H1 (cell line): ENCODE results near the gene RASSF5. TPM values are rescaled to one million over a fixed set of nuclear protein-coding genes. Genes with fewer than 3 reads are reported as not detected.

Experiments
- CTCF ChIA-PET: fragments of 300-600 bp; sonication (Branson Sonifier 250); formaldehyde crosslinking; loops from one replicate; lab custom pipeline; 2021; ENCODE audit not compliant: partially characterized antibody; lab: Charles Lee
- POLR2A ChIA-PET: fragments of 300-600 bp; sonication (Branson Sonifier 250); formaldehyde crosslinking; loops from one replicate; lab custom pipeline; 2021; ENCODE audit warnings: inconsistent platforms; ENCODE audit not compliant: partially characterized antibody; lab: Charles Lee
- DNase-seq, 2 experiments: peaks; one replicate each; pipeline versions ENCODE4 v3.0.0 to v3.0.0-alpha.2; 2010 to 2022; ENCODE audit warnings: low spot score in 2 of 2, low read depth in 1 of 2, mixed read lengths in 1 of 2
- FAIRE-seq: peaks from 2 replicates; lab custom pipeline; 2011; peaks lifted over from hg19 to GRCh38; lab: Jason Lieb, UNC
- H2AFZ ChIP-seq: 2 replicates; pipeline ENCODE4 v1.8.1; 2012; ENCODE audit warnings: low read length, inconsistent platforms
- H2AK5ac ChIP-seq: 2 replicates; pipeline ENCODE4 v1.6.1; 2013; ENCODE audit warnings: low read depth, low read length
- H2BK120ac ChIP-seq: replicated peaks from 2 replicates; pipeline ENCODE3; 2013; ENCODE audit warnings: low read depth, low read length, inconsistent platforms
- H2BK12ac ChIP-seq: 2 replicates; pipeline ENCODE4 v1.6.1; 2013; ENCODE audit warnings: low read depth, low read length
- H2BK15ac ChIP-seq: 2 replicates; pipeline ENCODE4 v1.6.1; 2013; ENCODE audit warnings: low read length
- H2BK20ac ChIP-seq: 2 replicates; pipeline ENCODE4 v1.6.1; 2013; ENCODE audit warnings: low read length
- H2BK5ac ChIP-seq: 2 replicates; pipeline ENCODE4 v1.6.1; 2013; ENCODE audit warnings: low read depth, low read length
- H3K14ac ChIP-seq: 2 replicates; pipeline ENCODE4 v1.6.1; 2013; ENCODE audit warnings: inconsistent platforms; ENCODE audit not compliant: insufficient read length
- H3K18ac ChIP-seq: 2 replicates; pipeline ENCODE4 v1.6.1; 2013; ENCODE audit warnings: low read length; ENCODE audit errors: extremely low read depth
- H3K23ac ChIP-seq: 2 replicates; pipeline ENCODE4 v1.6.1; 2013; ENCODE audit warnings: inconsistent platforms; ENCODE audit not compliant: insufficient read length
- H3K23me2 ChIP-seq: 2 replicates; pipeline ENCODE4 v1.6.1; 2013; ENCODE audit warnings: low read depth, low read length
- H3K27ac ChIP-seq: 2 replicates; pipeline ENCODE4 v1.6.1; 2011; ENCODE audit warnings: low read depth, low read length, inconsistent platforms
- H3K27me3 ChIP-seq, 4 experiments: replicated peaks in 1 of 4; 1 replicate in 1 of 4; 2 replicates in 3 of 4; pipeline versions ENCODE4 v1.6.1 to v1.8.1; 2011 to 2013; ENCODE audit warnings: low read length in 3 of 4, mild to moderate bottlenecking in 3 of 4, inconsistent platforms in 2 of 4, mixed read lengths in 2 of 4, moderate library complexity in 1 of 4; ENCODE audit not compliant: control insufficient read depth in 3 of 4, insufficient read depth in 3 of 4; ENCODE audit errors: extremely low read depth in 1 of 4
- H3K36me3 ChIP-seq, 4 experiments: 2 replicates each; pipeline versions ENCODE4 v1.6.1 to v1.8.1; 2011 to 2013; ENCODE audit warnings: mild to moderate bottlenecking in 4 of 4, low read length in 3 of 4, moderate library complexity in 2 of 4, control low read depth in 1 of 4, inconsistent platforms in 1 of 4; ENCODE audit not compliant: insufficient read depth in 4 of 4, control insufficient read depth in 2 of 4
- H3K4ac ChIP-seq: replicated peaks from 2 replicates; pipeline ENCODE3; 2013; ENCODE audit warnings: low read length, low read depth, mixed read lengths, inconsistent platforms; ENCODE audit not compliant: insufficient read length
- H3K4me1 ChIP-seq, 4 experiments: replicated peaks in 1 of 4; 1 replicate in 1 of 4; 2 replicates in 3 of 4; pipeline versions ENCODE4 v1.6.1 to v1.8.1; 2011 to 2013; ENCODE audit warnings: low read length in 3 of 4, inconsistent platforms in 2 of 4, mixed read lengths in 1 of 4; ENCODE audit not compliant: insufficient read depth in 4 of 4, control insufficient read depth in 3 of 4
- H3K4me2 ChIP-seq, 2 experiments: 2 replicates each; pipeline versions ENCODE4 v1.6.1 to v1.8.1; 2011 to 2013; ENCODE audit warnings: low read depth in 2 of 2, low read length in 2 of 2, control low read depth in 1 of 2, inconsistent platforms in 1 of 2, mild to moderate bottlenecking in 1 of 2; ENCODE audit not compliant: insufficient read depth in 1 of 2
- H3K4me3 ChIP-seq, 4 experiments: fragments of 200-600, 300-600 bp in 1 of 4; sonication (generic), shearing (Covaris generic), sonication (Bioruptor Twin) in 1 of 4; 2 replicates each; pipeline versions ENCODE4 v1.5.1 to v1.8.1; 2011 to 2016; ENCODE audit warnings: low read length in 4 of 4, low read depth in 3 of 4, control low read depth in 2 of 4, inconsistent platforms in 2 of 4, mild to moderate bottlenecking in 2 of 4, mixed read lengths in 1 of 4, moderate library complexity in 1 of 4; ENCODE audit not compliant: insufficient read depth in 2 of 4; ENCODE audit errors: extremely low read depth in 1 of 4
- H3K56ac ChIP-seq: replicated peaks from 2 replicates; pipeline ENCODE3; 2013; ENCODE audit warnings: low read depth, mild to moderate bottlenecking, mixed read lengths, low read length, inconsistent platforms; ENCODE audit not compliant: insufficient read length
- H3K79me1 ChIP-seq: 2 replicates; pipeline ENCODE4 v1.6.1; 2013; ENCODE audit warnings: low read depth, low read length, control low read depth
- H3K79me2 ChIP-seq, 2 experiments: 2 replicates each; pipeline versions ENCODE4 v1.6.1 to v1.8.1; 2012 to 2013; ENCODE audit warnings: low read length in 2 of 2, mild to moderate bottlenecking in 2 of 2, inconsistent platforms in 1 of 2; ENCODE audit not compliant: insufficient read depth in 2 of 2, control insufficient read depth in 1 of 2
- H3K9ac ChIP-seq, 4 experiments: replicated peaks in 1 of 4; 1 replicate in 1 of 4; 2 replicates in 3 of 4; pipeline versions ENCODE4 v1.6.1 to v1.8.1; 2011 to 2013; ENCODE audit warnings: low read depth in 3 of 4, low read length in 3 of 4, control low read depth in 2 of 4, mild to moderate bottlenecking in 2 of 4, moderate library complexity in 2 of 4, inconsistent platforms in 1 of 4; ENCODE audit errors: extremely low read depth in 1 of 4
- H3K9me3 ChIP-seq, 2 experiments: 2 replicates each; pipeline versions ENCODE4 v1.6.1 to v1.8.1; 2012 to 2013; ENCODE audit warnings: mild to moderate bottlenecking in 2 of 2, moderate library complexity in 2 of 2, control low read depth in 1 of 2, inconsistent platforms in 1 of 2, low read depth in 1 of 2, low read length in 1 of 2, mixed read lengths in 1 of 2; ENCODE audit not compliant: insufficient read depth in 2 of 2
- H4K20me1 ChIP-seq, 2 experiments: replicated peaks in 1 of 2; 2 replicates each; pipeline versions ENCODE3 to v1.8.1; 2011 to 2013; ENCODE audit warnings: inconsistent platforms in 2 of 2, low read length in 2 of 2, mild to moderate bottlenecking in 1 of 2; ENCODE audit not compliant: insufficient read depth in 2 of 2, control insufficient read depth in 1 of 2
- H4K5ac ChIP-seq: 2 replicates; pipeline ENCODE4 v1.6.1; 2013; ENCODE audit warnings: low read length, low read depth, mixed read lengths, inconsistent platforms; ENCODE audit not compliant: insufficient read length
- H4K8ac ChIP-seq: 2 replicates; pipeline ENCODE4 v1.8.0; 2013; ENCODE audit warnings: mild to moderate bottlenecking, moderate library complexity, low read length, inconsistent platforms; ENCODE audit not compliant: insufficient read depth; ENCODE audit errors: extremely low read depth
- H4K91ac ChIP-seq: replicated peaks from 2 replicates; pipeline ENCODE3; 2013; ENCODE audit warnings: low read length, mixed read lengths, inconsistent platforms; ENCODE audit not compliant: insufficient read length
- EGR1 ChIP-seq: IDR thresholded peaks from 2 replicates; pipeline ENCODE4 v1.6.1; 2011; ENCODE audit warnings: low read depth, low read length, borderline replicate concordance
- RAD21 ChIP-seq, 2 experiments: IDR thresholded peaks in 1 of 2; conservative IDR thresholded peaks in 1 of 2; 2 replicates each; pipeline ENCODE4 v1.6.1; 2011; ENCODE audit warnings: low read depth in 2 of 2, low read length in 2 of 2, improper control_type of control experiment in 1 of 2, inconsistent platforms in 1 of 2, mild to moderate bottlenecking in 1 of 2, moderate library complexity in 1 of 2
- WGBS, 2 experiments: shearing (Covaris generic) in 1 of 2; methylation state at CpG; one replicate each; pipeline versions ENCODE4 v1.1.6 to v1.1.7; 2013 to 2015; ENCODE audit warnings: low lambda C conversion rate in 2 of 2, mixed read lengths in 2 of 2, inconsistent platforms in 1 of 2, low coverage in 1 of 2, missing lambda C conversion rate in 1 of 2; ENCODE audit not compliant: insufficient replicate concordance in 2 of 2, insufficient coverage in 1 of 2, insufficient read length in 1 of 2; ENCODE audit errors: extremely low coverage in 1 of 2, missing lambda C conversion rate in 1 of 2; 5-methylcytosine and 5-hydroxymethylcytosine counted together
- polyA plus RNA-seq, 7 experiments: library from polyadenylated mRNA; depleted of rRNA in 3 of 7; stranded (reverse) in 5 of 7; unstranded in 2 of 7; fragments of >200 nt in 5 of 7; fragments of 200-250 nt in 2 of 7; gene quantifications; 1 replicate in 5 of 7; 2 replicates in 1 of 7; 4 replicates in 1 of 7; pipeline versions ENCODE4 v1.2.1 to v1.2.3, GENCODE V29; 2011 to 2013; ENCODE audit warnings: missing spikeins in 2 of 7, mixed read lengths in 2 of 7
- total RNA-seq: library from RNA; stranded (reverse); fragmentation: NEBNext Ultra II Directional; extraction: Animal tissue kit (Norgen Biotek cat#: 25700); gene quantifications from 2 replicates; pipeline ENCODE4 v1.2.1, GENCODE V29; 2021
- TF ChIP-seq, protein P1 (sequence below), 3 experiments: IDR thresholded peaks; 1 replicate in 2 of 3; 2 replicates in 1 of 3; pipeline versions ENCODE4 v1.5.1 to v1.6.1; 2011; ENCODE audit warnings: low read length in 3 of 3, mild to moderate bottlenecking in 3 of 3, inconsistent platforms in 2 of 3, low read depth in 1 of 3, moderate library complexity in 1 of 3; ENCODE audit not compliant: insufficient read depth in 1 of 3; ENCODE audit errors: control extremely low read depth in 1 of 3

Gene RASSF5
- total and polyA plus RNA-seq, 2 of the 8 experiments (the other 6 are each of a cell fraction or from before 2014, with no cell fraction given) = 0.82 to 1.8 TPM

DNA sequence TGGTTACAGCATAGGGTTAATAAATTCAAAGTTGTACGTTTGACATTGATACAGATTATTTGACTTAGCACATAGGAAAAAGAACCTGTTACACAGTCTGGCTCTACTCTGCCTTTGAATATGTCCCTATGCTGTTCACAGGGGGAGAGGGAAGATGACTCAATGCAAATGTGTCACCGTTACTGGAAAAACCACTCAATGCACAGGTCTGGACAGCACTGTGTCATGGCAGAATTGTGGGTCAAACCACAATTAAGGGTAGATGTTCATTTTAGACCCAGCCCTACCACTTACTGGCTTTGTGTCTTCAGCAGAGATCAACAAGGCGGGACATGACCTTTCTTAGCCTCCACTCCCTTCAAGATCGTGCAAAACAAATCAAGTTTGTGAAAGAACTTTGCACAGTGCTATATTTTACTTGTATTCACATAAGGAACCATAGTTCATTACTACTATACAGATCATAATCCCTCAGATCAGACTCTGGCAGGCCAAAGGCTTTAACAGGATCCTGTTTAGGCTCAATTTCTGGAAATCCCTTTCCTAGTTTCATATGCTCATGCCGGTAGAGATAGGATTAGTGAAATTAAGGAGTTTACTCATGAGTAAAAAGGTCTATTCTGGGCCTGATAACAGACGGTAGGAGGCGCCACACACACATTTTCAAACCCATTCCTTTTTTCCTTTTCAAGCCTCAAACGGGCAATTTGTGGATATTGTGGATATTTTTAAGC is 82.9 kb downstream of the RASSF5 start:
- H3K23ac ChIP-seq = no peak overlapping the region
- no peaks in the 10 kb centered on the region for H3K23me2 ChIP-seq
- H2AFZ ChIP-seq = no peak overlapping the region
- H3K4me2 ChIP-seq = no peak overlapping the region
- no peak overlapping the region for H2BK20ac ChIP-seq
- no peak overlapping the region for H3K9ac ChIP-seq
- H3K4me3 ChIP-seq = no peak overlapping the region
- no peak overlapping the region for H2AK5ac ChIP-seq
- POLR2A ChIA-PET = no interaction called here
- H3K79me1 ChIP-seq = no peaks in the 10 kb centered on the region
- no peak overlapping the region for H4K91ac ChIP-seq
- no peak overlapping the region for H2BK15ac ChIP-seq
- WGBS, 2 experiments = 69% methylated on average over 8 of the region's 8 CpGs; no CpG with 5 or more reads in 1 of the 2 experiments
- no peak overlapping the region for H3K27ac ChIP-seq
- CTCF ChIA-PET = interaction anchor here (1.0 to 16.9 kb wide), 7 partner anchors 11 to 100 kb away, joined by 3 to 298 read pairs (median 23); no protein-coding TSS in a partner anchor
- H3K56ac ChIP-seq = no peak overlapping the region
- H3K36me3 ChIP-seq = peaks cover 0 to 18% (median 9%) of the 10 kb centered on the region in 4 experiments; a peak in 7 of 8 replicates
- H2BK5ac ChIP-seq = no peak overlapping the region
- H4K5ac ChIP-seq = no peak overlapping the region
- H3K9me3 ChIP-seq = no peaks in the 10 kb centered on the region
- no peaks in the 10 kb centered on the region for H4K20me1 ChIP-seq
- H3K4ac ChIP-seq = no peak overlapping the region
- H4K8ac ChIP-seq = no peak overlapping the region
- H2BK12ac ChIP-seq = no peak overlapping the region
- H3K14ac ChIP-seq = no peak overlapping the region
- TF ChIP-seq EGR1 (no peak), RAD21 (IDR thresholded peaks at IDR 0.05 in 1 of 2, conservative IDR thresholded peaks at IDR 0.05 in 1 of 2; ENCODE audit: low read depth in 2 of 2, low read length in 2 of 2) (peak; percentile 40 to 54; a peak in 3 of 4 replicates)
- TF ChIP-seq, protein P1, sequence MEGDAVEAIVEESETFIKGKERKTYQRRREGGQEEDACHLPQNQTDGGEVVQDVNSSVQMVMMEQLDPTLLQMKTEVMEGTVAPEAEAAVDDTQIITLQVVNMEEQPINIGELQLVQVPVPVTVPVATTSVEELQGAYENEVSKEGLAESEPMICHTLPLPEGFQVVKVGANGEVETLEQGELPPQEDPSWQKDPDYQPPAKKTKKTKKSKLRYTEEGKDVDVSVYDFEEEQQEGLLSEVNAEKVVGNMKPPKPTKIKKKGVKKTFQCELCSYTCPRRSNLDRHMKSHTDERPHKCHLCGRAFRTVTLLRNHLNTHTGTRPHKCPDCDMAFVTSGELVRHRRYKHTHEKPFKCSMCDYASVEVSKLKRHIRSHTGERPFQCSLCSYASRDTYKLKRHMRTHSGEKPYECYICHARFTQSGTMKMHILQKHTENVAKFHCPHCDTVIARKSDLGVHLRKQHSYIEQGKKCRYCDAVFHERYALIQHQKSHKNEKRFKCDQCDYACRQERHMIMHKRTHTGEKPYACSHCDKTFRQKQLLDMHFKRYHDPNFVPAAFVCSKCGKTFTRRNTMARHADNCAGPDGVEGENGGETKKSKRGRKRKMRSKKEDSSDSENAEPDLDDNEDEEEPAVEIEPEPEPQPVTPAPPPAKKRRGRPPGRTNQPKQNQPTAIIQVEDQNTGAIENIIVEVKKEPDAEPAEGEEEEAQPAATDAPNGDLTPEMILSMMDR (IDR thresholded peaks at IDR 0.05; ENCODE audit: control extremely low read depth in 1 of 3, insufficient read depth in 1 of 3, low read depth in 1 of 3, low read length in 3 of 3) = peak in 2 of 3 experiments; percentile 49 to 69; a peak in 3 of 4 replicates
- no peaks in the 10 kb centered on the region for H3K27me3 ChIP-seq
- no peaks in the 10 kb centered on the region for H3K79me2 ChIP-seq
- no peak overlapping the region for H3K18ac ChIP-seq
- H2BK120ac ChIP-seq = no peak overlapping the region
- FAIRE-seq (no peak), DNase-seq (no peak)
- no peaks in the 10 kb centered on the region for H3K4me1 ChIP-seq
